GM12878 (cell line): ENCODE results near the gene CDC42BPA. TPM values are rescaled to one million over a fixed set of nuclear protein-coding genes. Genes with fewer than 3 reads are reported as not detected.

ENCODE experiments used
- ATAC-seq: fragments of 200-7000 bp; cut with Tn5 transposase; 3 replicates; pipeline ENCODE4 v1.9.1; 2020; ENCODE audit warnings: mild to moderate bottlenecking, moderate library complexity
- BruUV-seq: library from RNA; stranded (reverse); fragments of 400-500 nt; replicated peaks from 2 replicates; lab custom pipeline; 2021; lab: Mats Ljungman, UMichigan
- CTCF ChIA-PET: fragments of 300-600 bp; sonication (Branson Sonifier 250); formaldehyde crosslinking; extraction: SDS; loops from one replicate; lab custom pipeline; 2021; ENCODE audit warnings: inconsistent platforms; lab: Yijun Ruan, JAX
- POLR2A ChIA-PET: fragments of 350-600 bp; formaldehyde crosslinking; extraction: SDS; loops from one replicate; lab custom pipeline; 2021; ENCODE audit warnings: inconsistent platforms; lab: Charles Lee
- RAD21 ChIA-PET: fragments of 300-600 bp; sonication (Branson Sonifier 250); formaldehyde crosslinking; loops from one replicate; lab custom pipeline; 2023; ENCODE audit warnings: antibody characterized with exemption; ENCODE audit not compliant: unreplicated experiment; lab: Charles Lee
- SMC1A ChIA-PET: fragments of 300-600 bp; sonication (Branson Sonifier 250); formaldehyde crosslinking; loops from one replicate; lab custom pipeline; 2023; ENCODE audit not compliant: unreplicated experiment, uncharacterized antibody; lab: Charles Lee
- DNase-seq: peaks from one replicate; pipeline ENCODE4 v3.0.0-alpha.2; 2011; ENCODE audit warnings: low read depth, low spot score
- FAIRE-seq: peaks from 3 replicates; lab custom pipeline; 2011; peaks lifted over from hg19 to GRCh38; lab: Jason Lieb, UNC
- H2AFZ ChIP-seq: 2 replicates; pipeline ENCODE4 v1.6.0; 2011; ENCODE audit warnings: low read depth, low read length, control low read depth; ENCODE audit not compliant: control insufficient read depth
- H3K27ac ChIP-seq: 2 replicates; pipeline ENCODE4 v1.5.1; 2011; ENCODE audit warnings: control low read depth; ENCODE audit not compliant: control insufficient read depth, insufficient read depth
- H3K27me3 ChIP-seq, 2 experiments: replicated peaks in 1 of 2; 2 replicates each; pipeline versions ENCODE4 v1.6.0 to v1.6.1; 2011; ENCODE audit warnings: low read length in 1 of 2; ENCODE audit not compliant: control insufficient read depth in 2 of 2, insufficient read depth in 2 of 2
- H3K36me3 ChIP-seq, 2 experiments: 2 replicates each; pipeline ENCODE4 v1.5.1; 2011; ENCODE audit warnings: low read length in 1 of 2; ENCODE audit not compliant: control insufficient read depth in 2 of 2, insufficient read depth in 2 of 2
- H3K4me1 ChIP-seq: 2 replicates; pipeline ENCODE4 v1.6.1; 2011; ENCODE audit warnings: mild to moderate bottlenecking, low read length, moderate library complexity, mixed read lengths; ENCODE audit not compliant: control insufficient read depth, insufficient read depth
- H3K4me2 ChIP-seq: 2 replicates; pipeline ENCODE4 v1.6.0; 2011; ENCODE audit warnings: control low read depth; ENCODE audit not compliant: control insufficient read depth, insufficient read depth
- H3K4me3 ChIP-seq: fragments of 200-600 bp; sonication (generic); 2 replicates; pipeline ENCODE4 v1.5.1; 2016
- H3K79me2 ChIP-seq: 2 replicates; pipeline ENCODE4 v1.6.0; 2011; ENCODE audit warnings: low read length; ENCODE audit not compliant: control insufficient read depth, insufficient read depth
- H3K9ac ChIP-seq: 2 replicates; pipeline ENCODE4 v1.8.0; 2011; ENCODE audit warnings: low read length, control low read depth, mixed read lengths; ENCODE audit not compliant: control insufficient read depth, insufficient read depth
- H3K9me3 ChIP-seq: replicated peaks from 3 replicates; pipeline ENCODE4 v1.5.1; 2011; ENCODE audit warnings: mild to moderate bottlenecking, low read length; ENCODE audit not compliant: control insufficient read depth, insufficient read depth
- H4K20me1 ChIP-seq: 2 replicates; pipeline ENCODE4 v1.6.0; 2011; ENCODE audit not compliant: control insufficient read depth, insufficient read depth
- BMI1 ChIP-seq: fragments of 450-650 bp; IDR thresholded peaks from 2 replicates; pipeline ENCODE4 v1.6.1; 2016; ENCODE audit warnings: mild to moderate bottlenecking, moderate library complexity, borderline replicate concordance
- CBFB ChIP-seq: IDR thresholded peaks from 2 replicates; pipeline ENCODE4 v1.6.1; 2016; ENCODE audit warnings: antibody characterized with exemption, low read depth
- CUX1 ChIP-seq: IDR thresholded peaks from 2 replicates; pipeline ENCODE4 v1.6.1; 2012; ENCODE audit warnings: improper control_type of control experiment, low read depth, low read length; ENCODE audit not compliant: insufficient replicate concordance
- DPF2 ChIP-seq: fragments of 450-650 bp; IDR thresholded peaks from 2 replicates; pipeline ENCODE4 v1.6.1; 2017; ENCODE audit warnings: mild to moderate bottlenecking
- HCFC1 ChIP-seq: fragments of 150-350 bp; IDR thresholded peaks from 2 replicates; pipeline ENCODE4 v1.6.1; 2014; ENCODE audit warnings: low read length
- IRF5 ChIP-seq: fragments of 450-650 bp; IDR thresholded peaks from 2 replicates; pipeline ENCODE4 v1.6.1; 2017; ENCODE audit warnings: borderline replicate concordance
- NKRF ChIP-seq: fragments of 450-650 bp; conservative IDR thresholded peaks from 2 replicates; pipeline ENCODE4 v1.6.1; 2017; ENCODE audit warnings: mild to moderate bottlenecking, moderate library complexity
- PKNOX1 ChIP-seq: fragments of 450-650 bp; IDR thresholded peaks from 2 replicates; pipeline ENCODE4 v1.6.1; 2016; ENCODE audit warnings: mild to moderate bottlenecking
- RUNX3 ChIP-seq: IDR thresholded peaks from 2 replicates; pipeline ENCODE4 v1.6.1; 2012; ENCODE audit warnings: low read length, inconsistent platforms
- SREBF1 ChIP-seq: IDR thresholded peaks from 2 replicates; pipeline ENCODE4 v1.6.1; 2012; ENCODE audit warnings: mild to moderate bottlenecking, low read length
- ZBED1 ChIP-seq: IDR thresholded peaks from 2 replicates; pipeline ENCODE4 v1.6.1; 2016; ENCODE audit warnings: borderline replicate concordance
- WGBS: methylation state at CpG from one replicate; pipeline ENCODE4 v1.1.6; 2016; ENCODE audit warnings: low lambda C conversion rate; ENCODE audit not compliant: insufficient replicate concordance, insufficient coverage; ENCODE audit errors: missing lambda C conversion rate; 5-methylcytosine and 5-hydroxymethylcytosine counted together
- in situ Hi-C: fragments of 300-500 bp; cut with MboI; formaldehyde crosslinking; loops from 9 replicates; pipeline ENCODE4 v1.14.3; 2018; ENCODE audit warnings: mixed read lengths
- intact Hi-C: fragments of 100-400 bp; cut with micrococcal nuclease; formaldehyde crosslinking; loops from one replicate; pipeline ENCODE4 v1.14.2; 2022; ENCODE audit not compliant: unreplicated experiment
- polyA plus RNA-seq, 11 experiments: library from polyadenylated mRNA; depleted of rRNA in 4 of 11; unstranded in 6 of 11; stranded (reverse) in 5 of 11; fragments of >200 nt; fragmentation: Nextera tagmentation in 4 of 11; fragmentation: Illumina TruSeq in 1 of 11; extraction: Ambion mirVana in 4 of 11; extraction: Trizol in 1 of 11; gene quantifications; 1 replicate in 1 of 11; 2 replicates in 10 of 11; pipeline versions ENCODE4 v1.2.1 to v1.2.3, GENCODE V29; 2011 to 2016; ENCODE audit warnings: inconsistent platforms in 2 of 11, missing spikeins in 2 of 11, low read depth in 1 of 11
- total RNA-seq, 4 experiments: library from RNA; depleted of rRNA in 3 of 4; stranded (reverse); fragments of >200 nt in 3 of 4; fragmentation: Illumina TruSeq in 1 of 4; extraction: Trizol in 1 of 4; gene quantifications; 2 replicates each; pipeline versions ENCODE4 v1.2.1 to v1.2.3, GENCODE V29; 2013 to 2021

The CDC42BPA gene
- total and polyA plus RNA-seq, 10 of the 15 experiments (the other 5 are each of a cell fraction or from before 2014, with no cell fraction given), result 0.02 to 0.52 (median 0.10) TPM

GRCh38 chr1:226960944-226961765 is 357.1 kb downstream of the CDC42BPA start:
- SMC1A ChIA-PET, result no interaction called here
- H3K9me3 ChIP-seq, result no peaks in the 10 kb centered on the region; the same call in 2 of the 3 replicates
- no peaks in the 10 kb centered on the region for H3K79me2 ChIP-seq
- no peak overlapping the region for H3K4me3 ChIP-seq
- FAIRE-seq (no peak), ATAC-seq (no peak), DNase-seq (no peak)
- 90% methylated on average over 13 of the region's 13 CpGs for WGBS
- H3K4me2 ChIP-seq, result no peak overlapping the region
- H3K4me1 ChIP-seq, result no peaks in the 10 kb centered on the region; the same call in 1 of the 2 replicates
- peaks cover 0 to 6% of the 10 kb centered on the region in 2 experiments; a peak in 2 of 4 replicates for H3K36me3 ChIP-seq
- no peak overlapping the region for H3K9ac ChIP-seq
- CTCF ChIA-PET, result no interaction called here
- no peak overlapping the region for H3K27ac ChIP-seq
- BruUV-seq, result no TSS peak
- no peaks in the 10 kb centered on the region; the same call in 1 of the 2 replicates for H4K20me1 ChIP-seq
- H3K27me3 ChIP-seq, result no peaks in the 10 kb centered on the region
- intact Hi-C loops, result no loop called here
- in situ Hi-C loops, result no loop called here
- no peak overlapping the region for H2AFZ ChIP-seq
- POLR2A ChIA-PET, result no interaction called here
- RAD21 ChIA-PET, result no interaction called here
- no peak for TF ChIP-seq CBFB
- no peak for TF ChIP-seq IRF5
- no peak for TF ChIP-seq NKRF
- TF ChIP-seq BMI1, result no peak
- TF ChIP-seq HCFC1, result no peak
- no peak for TF ChIP-seq DPF2
- TF ChIP-seq RUNX3, result no peak
- TF ChIP-seq PKNOX1, result no peak
- TF ChIP-seq ZBED1, result no peak
- TF ChIP-seq SREBF1, result no peak
- no peak for TF ChIP-seq CUX1
